GM23338 (cell line): ENCODE results near the gene DPT. TPM values are rescaled to one million over a fixed set of nuclear protein-coding genes. Genes with fewer than 3 reads are reported as not detected.

Experiments
- ATAC-seq: fragments of 200-7000 bp; cut with Tn5 transposase; 3 replicates; pipeline ENCODE4 v1.9.1; 2020
- DNase-seq: peaks from one replicate; pipeline ENCODE4 v3.0.0-alpha.2; 2015; ENCODE audit warnings: low spot score
- H2AFZ ChIP-seq: fragments of 200-600 bp; sonication (generic); 2 replicates; pipeline ENCODE4 v1.8.0; 2016; ENCODE audit warnings: antibody characterized with exemption, mild to moderate bottlenecking, moderate library complexity
- H3F3A ChIP-seq: fragments of 200-600 bp; sonication (generic); replicated peaks from 2 replicates; pipeline ENCODE4 v1.8.0; 2017; ENCODE audit warnings: antibody characterized with exemption, mixed run types, low read depth
- H3K27ac ChIP-seq: fragments of 200-600 bp; sonication (generic); 2 replicates; pipeline ENCODE4 v1.6.1; 2016; ENCODE audit warnings: low read depth
- H3K27me3 ChIP-seq: fragments of 200-600 bp; sonication (generic); 2 replicates; pipeline ENCODE4 v1.8.0; 2016; ENCODE audit warnings: mild to moderate bottlenecking, mixed run types, moderate library complexity; ENCODE audit not compliant: insufficient read depth
- H3K36me3 ChIP-seq: fragments of 200-600 bp; sonication (generic); 2 replicates; pipeline ENCODE4 v1.8.0; 2016; ENCODE audit warnings: mild to moderate bottlenecking; ENCODE audit not compliant: insufficient read depth
- H3K4me1 ChIP-seq: fragments of 200-600 bp; sonication (generic); 2 replicates; pipeline ENCODE4 v1.8.0; 2016; ENCODE audit warnings: mild to moderate bottlenecking, moderate library complexity; ENCODE audit not compliant: insufficient read depth
- H3K4me2 ChIP-seq: fragments of 200-600 bp; sonication (generic); 2 replicates; pipeline ENCODE4 v1.7.1; 2017; ENCODE audit warnings: mixed run types
- H3K4me3 ChIP-seq: fragments of 200-600 bp; sonication (generic); 2 replicates; pipeline ENCODE4 v1.6.1; 2016; ENCODE audit warnings: mixed run types
- H3K79me2 ChIP-seq: fragments of 200-600 bp; sonication (generic); replicated peaks from 2 replicates; pipeline ENCODE4 v1.8.0; 2017; ENCODE audit warnings: mild to moderate bottlenecking; ENCODE audit not compliant: insufficient read depth
- H3K9me2 ChIP-seq: fragments of 200-600 bp; sonication (generic); 2 replicates; pipeline ENCODE4 v1.8.0; 2017; ENCODE audit not compliant: insufficient read depth
- H4K20me1 ChIP-seq: fragments of 200-600 bp; sonication (generic); replicated peaks from 2 replicates; pipeline ENCODE4 v1.8.0; 2017; ENCODE audit warnings: mild to moderate bottlenecking; ENCODE audit not compliant: insufficient read depth
- H3K27ac Mint-ChIP-seq: 2 replicates; pipeline ENCODE4 v1.8.0; 2020; ENCODE audit warnings: inconsistent platforms, mild to moderate bottlenecking, moderate library complexity, mixed read lengths
- H3K27me3 Mint-ChIP-seq: 3 replicates; pipeline ENCODE4 v1.8.0; 2022; ENCODE audit warnings: low read depth, mild to moderate bottlenecking, moderate library complexity, mixed read lengths, inconsistent platforms; ENCODE audit not compliant: insufficient read depth, poor library complexity
- H3K36me3 Mint-ChIP-seq: 3 replicates; pipeline ENCODE4 v1.8.0; 2021; ENCODE audit warnings: low read depth, mild to moderate bottlenecking, inconsistent platforms, moderate library complexity, mixed read lengths
- H3K4me1 Mint-ChIP-seq: 3 replicates; pipeline ENCODE4 v1.8.0; 2020; ENCODE audit warnings: mild to moderate bottlenecking, inconsistent platforms, mixed read lengths
- H3K4me3 Mint-ChIP-seq: 3 replicates; pipeline ENCODE4 v1.8.0; 2021; ENCODE audit warnings: moderate library complexity, mild to moderate bottlenecking, inconsistent platforms, mixed read lengths
- H3K9me3 Mint-ChIP-seq: 3 replicates; pipeline ENCODE4 v1.8.0; 2020; ENCODE audit warnings: moderate library complexity, mild to moderate bottlenecking, inconsistent platforms, mixed read lengths
- CREB1 ChIP-seq: fragments of 250-450 bp; sonication (Bioruptor Pico); IDR thresholded peaks from 2 replicates; pipeline ENCODE4 v1.5.0; 2020; ENCODE audit warnings: low read depth, mild to moderate bottlenecking, moderate library complexity
- EZH2 ChIP-seq: fragments of 200-600 bp; sonication (generic); IDR thresholded peaks from one replicate; pipeline ENCODE4 v1.8.0; 2017; ENCODE audit warnings: antibody characterized with exemption, mild to moderate bottlenecking, low read depth; ENCODE audit not compliant: unreplicated experiment
- JUNB ChIP-seq: IDR thresholded peaks from one replicate; pipeline ENCODE4 v1.6.1; 2016; ENCODE audit warnings: antibody characterized with exemption; ENCODE audit not compliant: unreplicated experiment
- NANOG ChIP-seq: IDR thresholded peaks from 2 replicates; pipeline ENCODE4 v1.6.1; 2016; ENCODE audit warnings: antibody characterized with exemption, borderline replicate concordance
- POLR2AphosphoS5 ChIP-seq: IDR thresholded peaks from 2 replicates; pipeline ENCODE4 v1.6.1; 2016; ENCODE audit warnings: antibody characterized with exemption, low read depth
- STAT1 ChIP-seq: IDR thresholded peaks from one replicate; pipeline ENCODE4 v1.6.1; 2016; ENCODE audit warnings: antibody characterized with exemption; ENCODE audit not compliant: unreplicated experiment
- ZNF114 ChIP-seq: fragments of 250-450 bp; sonication (Bioruptor Pico); IDR thresholded peaks from 2 replicates; pipeline ENCODE4 v1.5.0; 2020; ENCODE audit warnings: mild to moderate bottlenecking, moderate library complexity
- ZNF331 ChIP-seq: fragments of 250-450 bp; sonication (Bioruptor Pico); IDR thresholded peaks from 2 replicates; pipeline ENCODE4 v1.5.0; 2020; ENCODE audit warnings: low read depth, mild to moderate bottlenecking, moderate library complexity
- polyA plus RNA-seq: library from polyadenylated mRNA; unstranded; fragments of >200 nt; fragmentation: Nextera tagmentation; extraction: Ambion mirVana; gene quantifications from 2 replicates; pipeline ENCODE4 v1.2.1, GENCODE V29; 2016
- total RNA-seq: library from RNA; depleted of rRNA; stranded (reverse); fragments of >200 nt; shearing (Covaris generic); gene quantifications from 2 replicates; pipeline ENCODE4 v1.2.3, GENCODE V29; 2014
- TF ChIP-seq, protein P1 (sequence below): fragments of 250-450 bp; sonication (Bioruptor Pico); IDR thresholded peaks from 2 replicates; pipeline ENCODE4 v1.5.0; 2020; ENCODE audit warnings: mild to moderate bottlenecking, moderate library complexity
- TF ChIP-seq, protein P2 (sequence below), 2 experiments: fragments of 200-600 bp in 1 of 2; sonication (generic) in 1 of 2; conservative IDR thresholded peaks; 2 replicates each; pipeline versions ENCODE4 v1.5.1 to v1.6.1; 2016 to 2017; ENCODE audit warnings: antibody characterized with exemption in 2 of 2, low read depth in 2 of 2, mild to moderate bottlenecking in 2 of 2, moderate library complexity in 1 of 2
- TF ChIP-seq, protein P3 (sequence below): IDR thresholded peaks from one replicate; pipeline ENCODE4 v1.6.1; 2018; ENCODE audit warnings: antibody characterized with exemption; ENCODE audit not compliant: unreplicated experiment
- TF ChIP-seq, protein P4 (sequence below): IDR thresholded peaks from 2 replicates; pipeline ENCODE4 v1.6.1; 2016; ENCODE audit warnings: antibody characterized with exemption

Gene DPT
- total and polyA plus RNA-seq, 2 experiments from 2014 or later: not detected

DNA sequence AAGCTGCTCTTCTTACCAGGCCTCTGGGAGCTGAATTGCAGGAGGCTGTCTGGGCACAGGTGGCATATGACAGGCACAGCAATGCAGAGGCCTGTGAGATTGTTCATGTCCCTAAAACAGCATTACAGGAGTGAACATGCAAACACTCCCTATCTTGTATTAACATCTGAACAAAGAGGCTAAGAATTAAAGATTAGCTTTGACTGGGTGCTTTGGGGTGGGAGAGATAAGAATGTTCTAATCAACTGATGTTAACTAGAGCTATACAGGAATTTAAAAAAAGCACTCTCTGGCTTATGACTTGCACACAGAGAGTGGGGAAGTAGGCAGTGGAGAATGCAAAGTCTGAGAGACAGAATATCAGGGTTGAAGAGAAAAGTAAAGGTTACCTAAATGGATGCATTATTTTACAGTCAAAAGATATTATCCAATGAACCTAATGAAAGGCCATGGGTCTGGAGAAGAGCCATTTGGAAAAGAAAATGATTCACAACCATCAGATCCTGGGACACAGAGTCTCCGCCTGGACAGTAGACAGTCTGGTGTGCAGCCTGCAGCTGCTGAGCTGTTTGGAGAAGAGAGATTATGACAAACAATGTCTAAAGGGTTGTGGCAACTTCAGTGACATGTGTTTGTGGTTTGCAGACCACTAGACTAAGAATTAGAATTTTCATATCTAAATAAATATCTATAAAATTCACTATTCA is 20.2 kb downstream of the DPT start (continued):
- TF ChIP-seq, protein P1, sequence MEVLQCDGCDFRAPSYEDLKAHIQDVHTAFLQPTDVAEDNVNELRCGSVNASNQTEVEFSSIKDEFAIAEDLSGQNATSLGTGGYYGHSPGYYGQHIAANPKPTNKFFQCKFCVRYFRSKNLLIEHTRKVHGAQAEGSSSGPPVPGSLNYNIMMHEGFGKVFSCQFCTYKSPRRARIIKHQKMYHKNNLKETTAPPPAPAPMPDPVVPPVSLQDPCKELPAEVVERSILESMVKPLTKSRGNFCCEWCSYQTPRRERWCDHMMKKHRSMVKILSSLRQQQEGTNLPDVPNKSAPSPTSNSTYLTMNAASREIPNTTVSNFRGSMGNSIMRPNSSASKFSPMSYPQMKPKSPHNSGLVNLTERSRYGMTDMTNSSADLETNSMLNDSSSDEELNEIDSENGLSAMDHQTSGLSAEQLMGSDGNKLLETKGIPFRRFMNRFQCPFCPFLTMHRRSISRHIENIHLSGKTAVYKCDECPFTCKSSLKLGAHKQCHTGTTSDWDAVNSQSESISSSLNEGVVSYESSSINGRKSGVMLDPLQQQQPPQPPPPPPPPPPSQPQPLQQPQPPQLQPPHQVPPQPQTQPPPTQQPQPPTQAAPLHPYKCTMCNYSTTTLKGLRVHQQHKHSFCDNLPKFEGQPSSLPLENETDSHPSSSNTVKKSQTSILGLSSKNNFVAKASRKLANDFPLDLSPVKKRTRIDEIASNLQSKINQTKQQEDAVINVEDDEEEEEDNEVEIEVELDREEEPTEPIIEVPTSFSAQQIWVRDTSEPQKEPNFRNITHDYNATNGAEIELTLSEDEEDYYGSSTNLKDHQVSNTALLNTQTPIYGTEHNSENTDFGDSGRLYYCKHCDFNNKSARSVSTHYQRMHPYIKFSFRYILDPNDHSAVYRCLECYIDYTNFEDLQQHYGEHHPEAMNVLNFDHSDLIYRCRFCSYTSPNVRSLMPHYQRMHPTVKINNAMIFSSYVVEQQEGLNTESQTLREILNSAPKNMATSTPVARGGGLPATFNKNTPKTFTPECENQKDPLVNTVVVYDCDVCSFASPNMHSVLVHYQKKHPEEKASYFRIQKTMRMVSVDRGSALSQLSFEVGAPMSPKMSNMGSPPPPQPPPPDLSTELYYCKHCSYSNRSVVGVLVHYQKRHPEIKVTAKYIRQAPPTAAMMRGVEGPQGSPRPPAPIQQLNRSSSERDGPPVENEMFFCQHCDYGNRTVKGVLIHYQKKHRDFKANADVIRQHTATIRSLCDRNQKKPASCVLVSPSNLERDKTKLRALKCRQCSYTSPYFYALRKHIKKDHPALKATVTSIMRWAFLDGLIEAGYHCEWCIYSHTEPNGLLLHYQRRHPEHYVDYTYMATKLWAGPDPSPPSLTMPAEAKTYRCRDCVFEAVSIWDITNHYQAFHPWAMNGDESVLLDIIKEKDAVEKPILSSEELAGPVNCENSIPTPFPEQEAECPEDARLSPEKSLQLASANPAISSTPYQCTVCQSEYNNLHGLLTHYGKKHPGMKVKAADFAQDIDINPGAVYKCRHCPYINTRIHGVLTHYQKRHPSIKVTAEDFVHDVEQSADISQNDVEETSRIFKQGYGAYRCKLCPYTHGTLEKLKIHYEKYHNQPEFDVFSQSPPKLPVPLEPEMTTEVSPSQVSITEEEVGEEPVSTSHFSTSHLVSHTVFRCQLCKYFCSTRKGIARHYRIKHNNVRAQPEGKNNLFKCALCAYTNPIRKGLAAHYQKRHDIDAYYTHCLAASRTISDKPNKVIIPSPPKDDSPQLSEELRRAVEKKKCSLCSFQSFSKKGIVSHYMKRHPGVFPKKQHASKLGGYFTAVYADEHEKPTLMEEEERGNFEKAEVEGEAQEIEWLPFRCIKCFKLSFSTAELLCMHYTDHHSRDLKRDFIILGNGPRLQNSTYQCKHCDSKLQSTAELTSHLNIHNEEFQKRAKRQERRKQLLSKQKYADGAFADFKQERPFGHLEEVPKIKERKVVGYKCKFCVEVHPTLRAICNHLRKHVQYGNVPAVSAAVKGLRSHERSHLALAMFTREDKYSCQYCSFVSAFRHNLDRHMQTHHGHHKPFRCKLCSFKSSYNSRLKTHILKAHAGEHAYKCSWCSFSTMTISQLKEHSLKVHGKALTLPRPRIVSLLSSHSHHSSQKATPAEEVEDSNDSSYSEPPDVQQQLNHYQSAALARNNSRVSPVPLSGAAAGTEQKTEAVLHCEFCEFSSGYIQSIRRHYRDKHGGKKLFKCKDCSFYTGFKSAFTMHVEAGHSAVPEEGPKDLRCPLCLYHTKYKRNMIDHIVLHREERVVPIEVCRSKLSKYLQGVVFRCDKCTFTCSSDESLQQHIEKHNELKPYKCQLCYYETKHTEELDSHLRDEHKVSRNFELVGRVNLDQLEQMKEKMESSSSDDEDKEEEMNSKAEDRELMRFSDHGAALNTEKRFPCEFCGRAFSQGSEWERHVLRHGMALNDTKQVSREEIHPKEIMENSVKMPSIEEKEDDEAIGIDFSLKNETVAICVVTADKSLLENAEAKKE (CRISPR knock-in tag): no peak
- no peak for TF ChIP-seq CREB1

DNA sequence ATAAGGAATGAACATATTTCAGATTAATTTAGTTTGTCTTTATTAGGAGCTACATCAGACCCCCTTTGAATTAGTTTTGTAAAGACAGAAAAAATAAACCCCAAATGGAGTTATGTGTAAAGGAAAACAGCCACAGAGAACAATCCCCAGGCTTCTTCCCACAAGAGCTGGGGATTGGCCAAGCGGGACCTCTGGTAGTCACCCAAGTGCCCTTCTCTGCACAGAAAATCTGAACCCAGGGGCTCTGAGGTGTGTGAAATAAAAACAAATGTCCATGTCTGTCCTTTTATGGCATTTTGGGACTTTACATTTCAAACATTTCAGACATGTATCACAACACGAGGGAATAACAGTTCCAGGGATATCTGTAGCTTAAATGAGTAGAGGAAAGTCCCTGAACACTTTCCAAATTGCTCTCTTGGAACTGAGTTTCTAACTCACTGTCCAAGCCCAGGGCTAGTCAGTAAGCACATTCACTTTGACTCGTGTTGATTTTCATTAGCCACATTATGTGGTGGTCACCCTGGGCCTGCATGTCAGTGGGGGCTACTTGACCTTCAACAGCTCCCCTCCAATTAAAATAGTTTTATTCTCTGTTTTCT is 22.5 kb downstream of the DPT start:
- Histone ChIP-seq H3K4me3 (no peak overlapping the region), H3K36me3 (no peaks in the 10 kb centered on the region), H3K4me2 (no peak overlapping the region), H3K9me2 (0 out of 2 replicates have a peak, but pooled peaks cover 4% of the 10 kb centered on the region), H3F3A (no peaks in the 10 kb centered on the region), H3K27ac (no peak overlapping the region), H3K4me1 (no peaks in the 10 kb centered on the region), H4K20me1 (no peaks in the 10 kb centered on the region), H2AFZ (no peak overlapping the region), H3K27me3 (no peaks in the 10 kb centered on the region), H3K79me2 (no peaks in the 10 kb centered on the region)
- Mint-ChIP-seq H3K36me3 (no peaks in the 10 kb centered on the region), H3K27ac (no peak overlapping the region), H3K4me1 (no peaks in the 10 kb centered on the region), H3K27me3 (no peaks in the 10 kb centered on the region), H3K9me3 (no peaks in the 10 kb centered on the region), H3K4me3 (no peak overlapping the region)
- DNase-seq: no peak
- no peak for ATAC-seq
- no peak for TF ChIP-seq NANOG
- TF ChIP-seq, protein P2, sequence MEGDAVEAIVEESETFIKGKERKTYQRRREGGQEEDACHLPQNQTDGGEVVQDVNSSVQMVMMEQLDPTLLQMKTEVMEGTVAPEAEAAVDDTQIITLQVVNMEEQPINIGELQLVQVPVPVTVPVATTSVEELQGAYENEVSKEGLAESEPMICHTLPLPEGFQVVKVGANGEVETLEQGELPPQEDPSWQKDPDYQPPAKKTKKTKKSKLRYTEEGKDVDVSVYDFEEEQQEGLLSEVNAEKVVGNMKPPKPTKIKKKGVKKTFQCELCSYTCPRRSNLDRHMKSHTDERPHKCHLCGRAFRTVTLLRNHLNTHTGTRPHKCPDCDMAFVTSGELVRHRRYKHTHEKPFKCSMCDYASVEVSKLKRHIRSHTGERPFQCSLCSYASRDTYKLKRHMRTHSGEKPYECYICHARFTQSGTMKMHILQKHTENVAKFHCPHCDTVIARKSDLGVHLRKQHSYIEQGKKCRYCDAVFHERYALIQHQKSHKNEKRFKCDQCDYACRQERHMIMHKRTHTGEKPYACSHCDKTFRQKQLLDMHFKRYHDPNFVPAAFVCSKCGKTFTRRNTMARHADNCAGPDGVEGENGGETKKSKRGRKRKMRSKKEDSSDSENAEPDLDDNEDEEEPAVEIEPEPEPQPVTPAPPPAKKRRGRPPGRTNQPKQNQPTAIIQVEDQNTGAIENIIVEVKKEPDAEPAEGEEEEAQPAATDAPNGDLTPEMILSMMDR (conservative IDR thresholded peaks at IDR 0.05; ENCODE audit: low read depth in 2 of 2): no peak
- no peak for TF ChIP-seq POLR2AphosphoS5
- TF ChIP-seq, protein P3, sequence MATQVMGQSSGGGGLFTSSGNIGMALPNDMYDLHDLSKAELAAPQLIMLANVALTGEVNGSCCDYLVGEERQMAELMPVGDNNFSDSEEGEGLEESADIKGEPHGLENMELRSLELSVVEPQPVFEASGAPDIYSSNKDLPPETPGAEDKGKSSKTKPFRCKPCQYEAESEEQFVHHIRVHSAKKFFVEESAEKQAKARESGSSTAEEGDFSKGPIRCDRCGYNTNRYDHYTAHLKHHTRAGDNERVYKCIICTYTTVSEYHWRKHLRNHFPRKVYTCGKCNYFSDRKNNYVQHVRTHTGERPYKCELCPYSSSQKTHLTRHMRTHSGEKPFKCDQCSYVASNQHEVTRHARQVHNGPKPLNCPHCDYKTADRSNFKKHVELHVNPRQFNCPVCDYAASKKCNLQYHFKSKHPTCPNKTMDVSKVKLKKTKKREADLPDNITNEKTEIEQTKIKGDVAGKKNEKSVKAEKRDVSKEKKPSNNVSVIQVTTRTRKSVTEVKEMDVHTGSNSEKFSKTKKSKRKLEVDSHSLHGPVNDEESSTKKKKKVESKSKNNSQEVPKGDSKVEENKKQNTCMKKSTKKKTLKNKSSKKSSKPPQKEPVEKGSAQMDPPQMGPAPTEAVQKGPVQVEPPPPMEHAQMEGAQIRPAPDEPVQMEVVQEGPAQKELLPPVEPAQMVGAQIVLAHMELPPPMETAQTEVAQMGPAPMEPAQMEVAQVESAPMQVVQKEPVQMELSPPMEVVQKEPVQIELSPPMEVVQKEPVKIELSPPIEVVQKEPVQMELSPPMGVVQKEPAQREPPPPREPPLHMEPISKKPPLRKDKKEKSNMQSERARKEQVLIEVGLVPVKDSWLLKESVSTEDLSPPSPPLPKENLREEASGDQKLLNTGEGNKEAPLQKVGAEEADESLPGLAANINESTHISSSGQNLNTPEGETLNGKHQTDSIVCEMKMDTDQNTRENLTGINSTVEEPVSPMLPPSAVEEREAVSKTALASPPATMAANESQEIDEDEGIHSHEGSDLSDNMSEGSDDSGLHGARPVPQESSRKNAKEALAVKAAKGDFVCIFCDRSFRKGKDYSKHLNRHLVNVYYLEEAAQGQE: no peak
- TF ChIP-seq JUNB: no peak
- TF ChIP-seq ZNF331 (CRISPR knock-in tag): no peak
- TF ChIP-seq CREB1: no peak
- no peak for TF ChIP-seq ZNF114
- TF ChIP-seq, protein P4, sequence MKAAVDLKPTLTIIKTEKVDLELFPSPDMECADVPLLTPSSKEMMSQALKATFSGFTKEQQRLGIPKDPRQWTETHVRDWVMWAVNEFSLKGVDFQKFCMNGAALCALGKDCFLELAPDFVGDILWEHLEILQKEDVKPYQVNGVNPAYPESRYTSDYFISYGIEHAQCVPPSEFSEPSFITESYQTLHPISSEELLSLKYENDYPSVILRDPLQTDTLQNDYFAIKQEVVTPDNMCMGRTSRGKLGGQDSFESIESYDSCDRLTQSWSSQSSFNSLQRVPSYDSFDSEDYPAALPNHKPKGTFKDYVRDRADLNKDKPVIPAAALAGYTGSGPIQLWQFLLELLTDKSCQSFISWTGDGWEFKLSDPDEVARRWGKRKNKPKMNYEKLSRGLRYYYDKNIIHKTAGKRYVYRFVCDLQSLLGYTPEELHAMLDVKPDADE: no peak
- TF ChIP-seq STAT1: no peak
- no peak for TF ChIP-seq EZH2
